Raji (cell line): ENCODE measurements around the gene ESRRG.

Experiments
- POLR2A ChIP-seq: IDR thresholded peaks from 2 replicates; pipeline ENCODE4 v1.6.1; 2011; ENCODE audit warnings: low read depth, low read length, control low read depth; ENCODE audit not compliant: insufficient read depth

ESRRG gene

DNA sequence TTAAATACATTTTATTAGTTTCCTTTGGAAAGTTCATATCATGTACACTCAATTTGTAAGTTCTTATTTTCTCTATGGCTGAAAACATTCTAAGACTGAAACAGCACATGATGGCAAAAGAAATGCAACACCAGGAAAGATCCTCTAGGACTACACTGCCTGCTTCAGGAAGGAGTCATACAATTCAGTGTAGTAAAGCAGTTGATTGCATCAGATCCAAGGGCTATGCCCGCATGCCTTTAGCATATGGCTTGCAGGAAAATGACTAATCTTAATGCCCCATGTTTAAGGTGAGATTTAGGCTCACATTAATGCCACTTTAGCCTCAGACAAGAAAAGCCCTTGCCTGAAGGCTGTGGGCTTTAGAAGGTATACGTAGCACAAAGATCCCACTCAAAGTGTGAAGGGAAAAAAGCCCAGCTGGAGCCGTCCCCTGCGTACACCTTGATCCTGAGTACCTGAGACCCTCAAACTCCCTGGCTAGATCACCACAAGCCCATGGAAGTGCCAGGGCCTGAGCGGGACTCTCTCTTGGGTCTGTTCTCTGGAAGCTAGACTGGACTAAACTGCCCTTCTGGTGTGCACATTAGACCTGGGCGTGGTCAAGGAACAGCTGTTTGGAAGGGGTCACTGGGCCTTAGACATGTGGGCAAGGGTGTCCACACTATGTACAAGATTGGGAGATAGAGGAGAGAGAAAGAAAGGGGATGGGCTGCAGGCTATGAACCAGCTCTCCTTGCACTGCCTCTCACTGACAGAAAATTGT lies 52.9 kb downstream of the ESRRG start:
- no peak for TF ChIP-seq POLR2A

DNA sequence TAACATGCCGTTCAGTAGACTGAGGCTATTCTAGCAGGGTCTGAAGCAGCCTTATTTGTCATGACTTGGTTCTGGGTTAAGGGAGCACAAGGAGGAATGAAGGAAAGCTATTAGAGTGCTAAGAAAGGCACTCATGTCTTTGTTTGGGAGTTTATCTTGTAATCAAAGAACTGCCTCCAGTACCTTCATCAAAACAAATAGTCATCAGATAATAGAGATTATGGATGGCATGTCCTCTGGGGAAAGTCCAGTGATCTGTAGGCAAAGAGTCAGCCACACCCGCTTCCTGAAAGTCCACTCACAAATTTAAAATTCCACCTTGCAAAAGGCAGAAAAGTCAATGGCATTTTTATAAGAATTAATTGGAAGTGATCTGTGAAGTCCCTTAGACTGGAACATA lies 56.8 kb downstream of the ESRRG start:
- TF ChIP-seq POLR2A = no peak

- TF ChIP-seq POLR2A = no peak
Observed at GRCh38 chr1:216665856-216666255, 57.4 kb downstream of the ESRRG start.

DNA sequence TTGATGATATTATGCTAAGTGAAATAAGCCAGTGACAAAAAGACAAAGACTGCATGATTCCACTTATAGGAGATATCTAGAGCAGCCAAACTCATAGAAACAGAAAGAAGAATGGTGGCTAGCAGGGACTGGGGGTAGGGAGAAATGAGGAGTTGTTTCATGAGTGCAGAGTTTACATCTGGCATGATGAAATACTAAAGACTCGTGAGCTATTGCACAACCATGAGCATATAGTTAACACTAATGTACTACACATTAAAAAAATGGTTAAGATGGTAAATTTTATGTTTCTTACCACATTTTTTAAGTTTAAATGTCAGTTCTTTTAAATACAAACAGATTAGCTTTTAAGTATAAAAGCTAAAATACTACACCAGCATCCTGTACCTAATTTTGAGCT lies 57.8 kb downstream of the ESRRG start:
- TF ChIP-seq POLR2A = no peak

GRCh38 chr1:216662681-216663080 lies 60.5 kb downstream of the ESRRG start:
- no peak for TF ChIP-seq POLR2A

- TF ChIP-seq POLR2A = no peak
Observed at GRCh38 chr1:216660561-216660960, 62.7 kb downstream of the ESRRG start.

- TF ChIP-seq POLR2A = no peak
Observed at GRCh38 chr1:216653001-216653400, 70.2 kb downstream of the ESRRG start.

GRCh38 chr1:216651826-216652418 lies 71.3 kb downstream of the ESRRG start:
- TF ChIP-seq POLR2A = no peak

DNA sequence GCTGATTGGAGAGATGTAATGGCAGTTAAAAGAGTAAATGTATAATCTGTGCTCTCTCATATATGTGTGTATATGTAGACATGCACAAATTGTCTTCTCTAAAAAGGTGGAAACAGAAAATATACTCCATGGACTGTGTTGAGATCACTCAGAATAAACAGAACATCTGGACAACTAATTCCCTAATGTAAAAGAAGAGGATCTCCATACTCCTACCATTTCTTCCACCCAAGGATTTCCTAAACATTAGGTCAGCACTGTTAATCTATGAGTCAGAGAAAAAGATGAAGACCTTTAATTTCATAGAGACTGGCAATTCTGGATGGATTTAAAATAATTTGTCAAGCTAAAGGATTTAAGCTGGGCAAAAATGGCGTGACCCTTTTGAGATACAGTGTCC lies 80.1 kb downstream of the ESRRG start:
- TF ChIP-seq POLR2A = no peak

DNA sequence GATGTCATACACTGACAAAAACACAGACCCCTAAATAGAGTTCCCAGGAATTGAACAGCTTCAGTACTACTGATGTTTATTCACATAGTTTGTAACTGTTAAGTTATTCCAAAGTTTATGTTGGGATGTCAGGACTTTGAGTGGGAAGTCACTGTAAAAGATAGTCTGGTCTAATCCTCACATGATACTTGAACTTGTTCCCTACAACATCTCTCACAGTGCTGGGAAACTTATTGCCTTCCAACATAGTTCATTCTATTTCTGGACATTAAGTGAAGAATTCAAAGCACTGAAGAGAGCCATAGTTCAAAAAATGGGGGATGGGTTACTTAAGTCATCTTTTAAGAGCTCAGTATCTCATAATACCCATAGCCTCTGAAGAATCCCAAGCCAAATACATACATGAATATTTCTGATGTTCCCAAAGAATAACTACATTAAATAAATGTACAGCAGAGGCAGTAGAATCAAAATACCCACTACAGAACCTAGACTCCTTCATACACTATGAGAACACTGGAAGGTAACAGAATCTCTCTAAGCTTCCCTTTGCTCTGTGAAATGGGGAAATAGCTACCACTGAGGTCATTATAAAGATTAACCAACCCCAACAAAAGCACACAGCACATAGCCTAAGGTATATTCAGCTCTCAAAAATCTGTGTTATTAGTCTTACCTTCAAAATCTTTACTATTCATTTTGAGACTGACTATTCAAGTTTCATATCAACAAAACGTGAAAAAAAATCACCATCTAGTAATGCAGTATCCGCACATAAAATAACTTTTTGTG lies 81.4 kb downstream of the ESRRG start:
- TF ChIP-seq POLR2A = no peak

DNA sequence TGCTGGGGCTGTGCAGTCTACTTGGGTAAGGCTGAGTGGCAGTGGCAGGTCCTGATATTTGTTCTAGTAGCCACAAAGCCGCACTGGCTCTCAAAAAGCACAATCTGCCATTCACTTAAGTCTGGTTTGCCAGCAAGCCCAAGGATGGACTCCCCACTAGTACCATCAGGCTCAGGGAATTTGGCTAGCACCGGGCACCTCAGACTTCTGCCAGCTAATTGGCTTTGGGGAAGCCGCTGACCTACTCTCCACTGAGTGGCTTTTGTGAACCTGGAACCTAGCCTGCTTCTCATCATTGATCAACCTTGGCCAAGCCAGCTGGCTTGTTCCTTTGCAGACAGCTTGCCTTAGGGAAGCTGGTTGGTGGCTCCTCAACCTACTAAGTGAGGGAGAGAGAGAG lies 83.1 kb downstream of the ESRRG start:
- no peak for TF ChIP-seq POLR2A

GRCh38 chr1:216632980-216633379 lies 90.2 kb downstream of the ESRRG start:
- no peak for TF ChIP-seq POLR2A

GRCh38 chr1:216630532-216630931 lies 92.7 kb downstream of the ESRRG start:
- TF ChIP-seq POLR2A = no peak

DNA sequence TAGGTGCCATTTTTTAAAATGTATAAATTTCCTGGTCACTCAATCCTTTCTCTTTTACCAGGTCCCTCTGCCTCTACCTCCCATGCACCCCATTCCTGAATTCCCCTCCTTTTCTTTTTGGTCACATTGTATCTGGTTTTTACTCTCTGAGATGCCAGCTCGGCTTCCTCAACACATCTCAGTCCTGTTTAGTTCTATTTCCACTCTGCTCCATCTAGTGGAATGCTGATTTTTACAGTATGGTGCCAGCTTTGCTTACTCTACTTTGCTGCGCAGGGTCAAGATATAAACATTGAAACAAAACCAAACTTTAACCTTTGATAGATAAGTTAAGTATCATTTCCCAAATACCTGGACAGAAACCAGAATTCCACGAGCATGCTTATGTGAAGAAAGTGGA lies 96.0 kb downstream of the ESRRG start:
- TF ChIP-seq POLR2A = no peak

DNA sequence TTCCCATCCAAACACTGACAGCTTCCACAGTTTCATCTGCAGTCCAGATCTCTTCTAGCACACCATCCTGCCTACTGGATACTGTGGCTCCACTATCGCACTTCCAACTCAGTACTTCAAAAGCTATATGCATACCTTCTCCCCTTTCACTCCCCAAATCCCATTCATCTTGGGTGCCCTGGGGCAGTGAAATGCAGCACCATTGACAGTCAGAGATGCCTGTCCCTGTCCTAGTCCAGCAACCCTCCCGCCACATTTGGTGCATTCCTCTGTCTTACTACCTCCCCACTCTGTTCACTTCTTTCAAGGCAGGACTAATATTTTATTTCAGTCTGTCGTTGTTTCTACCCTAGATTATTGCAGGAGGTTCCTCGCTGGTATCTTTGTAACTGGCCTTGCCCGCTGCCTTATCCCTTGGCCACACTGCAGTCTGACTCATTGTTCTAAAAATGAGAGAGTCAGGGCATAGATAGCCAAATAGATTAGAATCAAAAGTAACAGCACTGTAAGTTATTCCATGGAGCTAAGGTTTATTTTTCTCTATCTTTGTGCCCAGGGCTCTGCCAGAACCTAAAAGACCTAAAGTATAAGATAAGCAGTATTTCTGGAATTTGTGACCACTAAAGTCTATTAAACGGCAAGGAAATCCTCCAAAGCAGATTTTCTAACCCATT lies 96.7 kb downstream of the ESRRG start:
- TF ChIP-seq POLR2A = no peak
